RCC 7860 (cell line): Measurements from ENCODE around the gene SAMD14.

Source experiments
- DNase-seq: peaks from one replicate; pipeline ENCODE4 v3.0.0-alpha.2; 2015; ENCODE audit warnings: low spot score
- FAIRE-seq: peaks from 2 replicates; lab custom pipeline; 2012; peaks lifted over from hg19 to GRCh38; lab: Jason Lieb, UNC

The SAMD14 gene

DNA sequence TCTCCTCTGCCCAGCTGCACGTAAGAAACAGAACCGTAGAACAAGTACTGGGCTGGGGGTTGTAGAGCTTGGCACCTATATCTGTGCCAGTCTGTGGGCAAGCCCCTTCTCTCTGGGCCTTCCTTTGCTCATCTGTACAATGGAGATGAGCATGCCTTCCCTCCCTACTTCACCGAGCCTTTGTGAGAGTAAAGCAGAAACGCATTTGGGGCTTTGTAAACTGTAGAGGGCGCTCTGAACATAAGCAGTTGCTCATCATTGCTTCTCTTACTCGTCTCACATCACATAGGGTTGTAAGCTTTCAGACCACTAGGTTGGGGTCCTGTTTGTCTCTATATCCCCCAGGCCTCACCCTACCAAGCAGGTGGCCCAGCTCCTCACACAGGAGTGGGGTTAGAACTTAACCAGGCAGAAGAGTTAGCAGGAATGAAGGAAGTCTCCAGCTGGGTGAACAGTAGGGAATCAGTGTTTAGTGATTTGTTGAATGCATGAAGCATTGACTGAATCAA, 15.1 kb downstream of the SAMD14 start:
- DNase-seq (peak; percentile 36), FAIRE-seq (no peak)

DNA sequence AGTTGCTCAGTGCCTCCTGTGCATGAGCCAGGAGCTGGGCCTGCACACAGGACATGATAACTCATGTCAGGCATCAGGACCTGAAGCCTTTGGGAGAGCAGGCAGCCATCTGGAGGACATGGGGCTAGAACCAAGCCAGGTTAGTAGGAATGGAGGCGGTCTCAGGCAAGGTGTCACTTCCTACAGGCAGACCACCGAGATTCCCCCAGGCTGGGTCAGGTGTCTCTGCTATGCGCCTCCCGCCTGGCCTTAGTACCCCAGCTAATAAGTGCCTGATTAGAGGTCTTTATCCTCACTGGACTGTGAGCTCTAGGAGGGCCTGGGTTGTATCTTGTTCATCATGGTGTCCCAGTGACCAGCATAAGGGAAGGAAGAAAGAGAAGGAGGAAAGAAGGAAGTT, 15.6 kb downstream of the SAMD14 start:
- FAIRE-seq (no peak), DNase-seq (no peak)

DNA sequence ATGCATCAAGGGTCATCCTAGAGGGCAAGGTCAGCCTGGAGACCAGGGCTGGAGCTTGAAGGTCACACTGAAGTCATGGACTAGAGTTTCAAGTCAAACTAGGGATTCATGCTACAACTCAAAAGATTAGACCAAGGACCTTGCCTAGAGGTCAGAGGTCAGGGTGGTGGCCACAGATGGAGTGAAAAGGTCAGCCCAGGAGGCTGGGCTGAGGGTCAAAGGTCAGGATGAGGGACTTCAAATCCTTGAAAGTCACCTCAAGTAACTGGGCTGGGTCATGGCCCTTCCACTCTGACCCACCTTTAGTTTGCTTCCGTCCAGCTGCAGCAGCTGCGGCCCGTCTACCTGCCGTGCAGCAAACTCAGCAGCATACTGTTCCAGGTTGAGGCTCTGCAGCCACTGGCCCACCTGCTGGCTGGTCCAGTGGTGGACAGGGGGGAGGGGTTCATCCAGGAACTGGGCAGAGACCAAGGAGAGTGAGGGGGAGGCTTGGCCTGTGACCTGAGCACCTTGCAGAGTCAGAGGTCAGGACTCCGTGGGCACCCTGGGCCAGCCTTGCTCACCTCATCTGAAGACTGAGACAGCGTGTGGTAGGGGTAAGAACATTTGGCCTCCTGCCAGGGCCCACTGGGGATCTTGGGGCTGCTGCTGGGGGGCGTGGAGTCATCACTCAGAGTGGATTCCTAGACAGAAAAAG, 16.2 kb downstream of the SAMD14 start:
- FAIRE-seq: no peak
- DNase-seq: no peak

DNA sequence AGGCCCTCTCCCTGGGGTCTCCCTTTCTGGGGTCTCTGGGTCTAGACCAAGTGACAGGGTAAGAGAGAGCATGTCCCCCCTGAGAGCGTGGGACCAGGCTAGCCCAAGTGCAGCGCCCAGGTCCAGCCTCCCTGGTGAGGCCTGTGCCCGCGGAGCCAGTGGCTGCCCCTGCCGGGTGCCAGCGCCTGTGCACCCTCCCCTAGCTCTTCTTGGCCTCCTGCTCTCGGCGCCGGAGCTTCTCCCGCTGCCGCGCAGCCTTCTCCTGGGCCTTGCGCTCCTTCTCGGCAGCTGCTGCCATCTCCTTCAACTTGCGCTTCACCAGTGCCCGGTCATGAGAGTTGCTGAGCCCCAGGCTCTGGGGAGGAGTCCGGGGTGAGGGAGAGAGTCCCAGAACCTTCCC, 17.3 kb downstream of the SAMD14 start:
- no peak for FAIRE-seq
- no peak for DNase-seq

DNA sequence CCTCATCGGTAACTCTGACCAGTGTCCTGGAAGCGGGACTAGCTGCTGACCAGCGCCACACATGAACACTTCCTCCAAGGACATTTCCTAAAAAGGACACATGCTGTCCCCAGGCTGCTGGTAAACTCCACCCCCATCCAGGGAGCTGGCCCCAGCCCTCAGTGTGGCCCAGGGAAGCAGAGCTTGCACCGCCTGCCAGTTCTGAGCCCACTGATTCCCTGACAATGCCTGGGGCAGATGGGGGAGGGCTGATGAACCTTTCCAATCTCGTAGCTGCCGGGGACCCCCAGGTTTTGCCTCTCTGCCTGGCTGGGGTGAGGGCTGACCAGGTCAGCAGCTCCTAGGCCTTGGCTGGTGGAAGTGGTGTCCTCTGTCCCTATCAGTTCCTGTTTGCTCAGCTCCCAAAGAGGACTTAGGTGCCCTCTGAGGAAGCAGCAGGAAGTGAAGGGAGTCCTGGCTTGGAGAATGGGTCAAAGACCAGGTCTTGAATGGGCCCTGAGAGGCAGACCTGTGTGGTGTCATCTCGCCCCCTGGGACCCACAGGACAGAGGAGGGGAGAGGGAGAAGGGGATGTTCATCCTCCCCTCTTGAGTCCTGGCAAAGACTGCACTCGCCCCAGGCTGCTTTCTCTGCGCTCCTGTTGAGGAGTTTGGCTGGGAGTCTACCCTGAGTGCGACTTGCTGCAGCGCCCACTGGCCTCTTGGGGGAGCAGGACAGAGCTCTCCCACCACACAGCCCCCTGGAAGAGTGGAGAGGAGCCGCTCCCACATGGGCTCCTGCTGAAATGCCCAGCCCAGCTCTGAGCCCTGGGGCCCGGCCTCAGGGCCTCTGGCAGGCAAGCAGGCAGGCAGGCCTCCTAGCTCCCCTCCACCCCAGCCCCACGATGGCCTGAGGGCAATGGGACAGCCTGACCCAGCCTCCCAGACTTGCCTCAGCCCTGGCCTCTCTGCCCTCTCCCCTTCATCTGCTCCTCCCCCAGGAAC, 18.0 kb downstream of the SAMD14 start:
- no peak for FAIRE-seq
- no peak for DNase-seq

GRCh38 chr17:50110591-50111349, 19.2 kb downstream of the SAMD14 start:
- FAIRE-seq: no peak

DNA sequence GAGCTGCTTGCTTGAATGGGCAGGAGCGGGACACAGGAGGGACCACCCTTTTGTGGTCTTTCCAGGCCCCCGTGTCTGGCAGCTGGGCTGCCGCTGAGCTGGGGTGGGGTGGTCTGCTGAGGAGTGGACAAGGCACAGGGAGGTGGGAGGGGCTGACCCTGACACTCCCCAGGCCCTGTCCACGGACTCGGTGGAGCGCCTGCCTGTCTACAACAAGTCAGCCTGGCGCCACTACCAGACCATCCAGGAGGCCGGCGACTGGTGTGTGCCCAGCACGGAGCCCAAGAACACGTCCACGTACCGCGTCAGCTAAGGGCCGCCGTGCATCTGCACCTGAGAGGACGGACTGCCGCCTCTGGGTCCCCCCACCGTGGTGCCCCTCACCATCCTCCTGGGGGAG, 20.2 kb downstream of the SAMD14 start:
- DNase-seq (no peak), FAIRE-seq (no peak)

More at GRCh38 chr17:50110591-50111349, 19.2 kb downstream of the SAMD14 start:
- no peak for DNase-seq

DNA sequence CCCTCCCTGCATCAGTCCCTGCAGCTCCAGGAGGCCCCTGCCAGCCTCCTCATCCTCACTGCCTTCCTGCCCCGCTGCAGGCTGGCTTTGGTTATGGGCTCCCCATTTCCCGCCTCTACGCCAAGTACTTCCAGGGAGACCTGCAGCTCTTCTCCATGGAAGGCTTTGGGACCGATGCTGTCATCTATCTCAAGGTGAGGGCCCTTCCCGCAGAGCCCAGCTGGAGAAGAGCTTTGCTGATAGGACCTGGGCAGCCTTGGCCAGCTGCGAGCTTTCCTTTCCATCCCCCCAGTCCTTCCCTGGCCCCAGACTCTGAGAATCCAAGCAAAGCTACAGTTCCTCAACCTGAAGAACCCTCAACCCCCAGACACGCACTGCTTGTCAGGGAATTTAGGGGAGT, 20.8 kb downstream of the SAMD14 start:
- FAIRE-seq (no peak), DNase-seq (no peak)

GRCh38 chr17:50108556-50108955, 21.4 kb downstream of the SAMD14 start:
- DNase-seq (no peak), FAIRE-seq (no peak)

DNA sequence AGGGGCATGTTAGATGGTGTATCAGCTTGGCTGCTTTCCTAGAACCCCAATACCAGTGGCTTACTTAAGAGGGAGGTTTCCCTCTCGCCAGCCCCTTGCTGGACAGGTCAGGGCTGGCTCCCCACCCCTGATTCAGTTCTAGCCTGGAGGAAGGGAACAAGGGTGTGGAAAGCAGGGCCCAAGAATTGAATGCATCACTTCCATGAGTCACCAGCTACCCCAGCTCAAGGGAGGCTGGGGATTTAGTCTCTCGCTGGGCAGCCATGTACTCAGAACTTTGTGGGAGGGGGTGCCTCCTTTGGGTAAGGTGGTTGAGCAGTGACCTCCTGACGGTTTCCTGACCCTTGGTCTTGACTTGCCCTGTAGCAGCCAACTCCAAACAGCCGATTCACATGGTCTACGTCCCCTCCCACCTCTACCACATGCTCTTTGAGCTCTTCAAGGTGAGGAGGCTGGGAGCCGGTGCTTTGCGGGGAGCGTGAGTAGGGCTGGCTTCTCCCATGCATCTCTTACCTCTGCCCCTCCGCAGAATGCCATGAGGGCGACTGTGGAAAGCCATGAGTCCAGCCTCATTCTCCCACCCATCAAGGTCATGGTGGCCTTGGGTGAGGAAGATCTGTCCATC, 22.1 kb downstream of the SAMD14 start:
- no peak for FAIRE-seq
- no peak for DNase-seq

GRCh38 chr17:50106393-50107131, 23.4 kb downstream of the SAMD14 start:
- DNase-seq: no peak
- no peak for FAIRE-seq

GRCh38 chr17:50105811-50106210, 24.1 kb downstream of the SAMD14 start:
- no peak for FAIRE-seq
- DNase-seq: no peak

- no peak for DNase-seq
- no peak for FAIRE-seq
Observed at GRCh38 chr17:50103941-50104340, 26.0 kb downstream of the SAMD14 start.

GRCh38 chr17:50103252-50103651, 26.7 kb downstream of the SAMD14 start:
- DNase-seq (no peak), FAIRE-seq (no peak)

DNA sequence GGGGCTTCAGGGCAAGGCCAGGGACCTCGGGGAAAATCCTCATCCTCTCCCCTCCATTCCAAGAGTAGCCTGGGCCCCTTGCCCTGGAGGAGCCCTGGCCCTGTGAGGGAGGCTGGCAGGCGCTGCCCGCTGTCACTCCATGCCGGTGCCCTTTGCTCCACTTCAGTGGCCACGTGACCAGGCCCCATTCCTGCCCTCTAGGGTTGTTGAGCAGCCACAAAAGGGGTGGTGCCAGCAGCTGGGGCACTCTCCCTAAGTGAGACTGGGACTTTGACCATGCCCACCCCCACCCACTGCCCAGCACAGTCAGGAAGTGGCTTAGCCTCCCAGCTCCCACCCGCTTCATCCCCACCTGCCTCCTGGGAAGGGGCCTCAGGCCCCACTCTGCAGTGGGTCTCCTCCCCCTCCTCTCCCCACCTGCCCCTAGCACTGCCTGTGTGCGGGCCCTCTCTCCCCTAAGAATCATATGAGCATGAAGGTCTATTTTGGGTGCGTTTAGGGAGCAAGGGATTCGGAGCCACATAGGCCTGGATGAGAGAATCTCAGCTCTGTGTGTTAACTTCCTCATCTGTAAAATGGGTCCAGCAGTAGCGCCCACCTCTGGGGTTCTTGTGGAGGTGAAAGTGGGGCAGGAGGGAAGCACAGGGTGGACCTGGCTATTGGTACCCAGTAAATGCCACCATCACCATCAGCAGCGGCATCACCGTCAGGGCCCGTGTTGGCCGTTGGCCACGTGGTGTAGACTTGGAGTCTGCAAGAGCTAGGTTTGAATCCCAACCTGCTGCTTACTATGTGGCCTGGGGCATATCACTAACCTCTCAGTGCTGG, 27.6 kb downstream of the SAMD14 start:
- FAIRE-seq (no peak), DNase-seq (peak; percentile 34)

GRCh38 chr17:50101346-50102163, 28.4 kb downstream of the SAMD14 start:
- FAIRE-seq: no peak
- DNase-seq: peak; percentile 22

- FAIRE-seq: no peak
- DNase-seq: peak; percentile 65
Observed at GRCh38 chr17:50100921-50101345, 29.0 kb downstream of the SAMD14 start.

GRCh38 chr17:50100480-50100883, 29.5 kb downstream of the SAMD14 start:
- DNase-seq: no peak
- FAIRE-seq: no peak
